NB4 (cell line): Measurements from ENCODE around the gene ZFHX3.

ENCODE experiments used
- CTCF ChIP-seq: IDR thresholded peaks from one replicate; pipeline ENCODE4 v1.5.1; 2012; ENCODE audit warnings: low read depth, low read length
- MYC ChIP-seq: IDR thresholded peaks from 2 replicates; pipeline ENCODE4 v1.6.1; 2011; ENCODE audit warnings: low read depth, low read length
- POLR2A ChIP-seq: IDR thresholded peaks from 2 replicates; pipeline ENCODE4 v1.6.1; 2011; ENCODE audit warnings: mild to moderate bottlenecking; ENCODE audit not compliant: insufficient read length; ENCODE audit errors: extremely low read depth

DNA sequence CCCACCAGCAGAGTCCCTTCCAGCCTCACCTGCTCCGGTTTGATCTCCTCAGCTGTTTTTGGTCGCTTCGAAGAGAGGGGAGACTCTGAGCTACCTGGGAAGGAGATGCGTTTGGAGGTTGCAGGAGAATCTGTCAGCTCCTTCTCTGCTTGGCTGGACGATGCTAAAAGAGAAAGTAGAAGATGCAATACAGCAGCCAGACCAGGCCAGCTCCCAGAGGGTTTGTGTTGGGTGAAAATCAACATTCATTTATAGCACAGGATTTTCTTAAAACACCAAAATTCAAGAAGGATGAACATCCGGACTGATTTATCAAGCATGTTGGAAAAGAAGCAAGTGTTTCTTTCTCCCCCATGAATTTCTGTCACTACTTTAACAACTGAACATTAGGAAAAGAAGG is 236.1 kb downstream of the ZFHX3 start:
- TF ChIP-seq POLR2A: no peak
- TF ChIP-seq CTCF: no peak
- no peak for TF ChIP-seq MYC
